SK-N-SH treated with all-trans-retinoic acid at 6 μM for 48 hours (cell line): ENCODE measurements around the gene RTF2.

Experiments used
- ISL1 ChIP-seq: fragments of 250-450 bp; sonication (Bioruptor Pico); IDR thresholded peaks from 2 replicates; pipeline ENCODE4 v2.1.2; 2022; ENCODE audit warnings: mild to moderate bottlenecking, moderate library complexity
- RARB ChIP-seq: fragments of 250-450 bp; sonication (Bioruptor Pico); IDR thresholded peaks from 2 replicates; pipeline ENCODE4 v1.8.0; 2021; ENCODE audit warnings: mild to moderate bottlenecking, moderate library complexity
- TOX ChIP-seq: fragments of 250-450 bp; sonication (Bioruptor Pico); IDR thresholded peaks from 2 replicates; pipeline ENCODE4 v1.8.0; 2021; ENCODE audit warnings: mild to moderate bottlenecking, moderate library complexity, borderline replicate concordance
- ZFP3 ChIP-seq: fragments of 250-450 bp; sonication (Bioruptor Pico); IDR thresholded peaks from 2 replicates; pipeline ENCODE4 v1.5.0; 2020; ENCODE audit warnings: mild to moderate bottlenecking, moderate library complexity
- ZFP30 ChIP-seq: fragments of 450-650 bp; formaldehyde crosslinking; IDR thresholded peaks from 2 replicates; pipeline ENCODE4 v1.5.0; 2022; ENCODE audit warnings: mild to moderate bottlenecking, moderate library complexity

DNA sequence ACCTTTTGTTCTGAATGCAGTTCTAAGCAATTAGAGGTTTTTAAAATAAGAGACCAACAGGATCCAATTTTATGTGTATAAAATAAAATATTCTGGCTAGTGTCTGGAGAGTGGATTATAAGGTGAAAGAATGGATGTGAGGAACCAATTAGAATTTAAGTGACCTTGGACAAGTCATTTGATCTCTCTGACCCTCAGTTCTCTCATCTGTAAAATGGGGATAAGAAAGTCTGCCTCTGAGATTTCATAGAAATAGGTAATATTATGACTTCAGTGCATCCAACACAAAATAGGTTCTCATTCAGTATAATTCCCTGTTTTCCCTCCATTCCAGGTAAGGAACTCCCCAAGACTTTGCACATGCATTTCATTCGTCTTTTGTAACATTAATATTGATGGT lies 37.5 kb upstream of the RTF2 start:
- no peak for TF ChIP-seq TOX (CRISPR knock-in tag)
- TF ChIP-seq ISL1 (CRISPR knock-in tag), result no peak
- no peak for TF ChIP-seq ZFP3 (CRISPR knock-in tag)
- TF ChIP-seq RARB (CRISPR knock-in tag), result no peak
- TF ChIP-seq ZFP30 (CRISPR knock-in tag), result no peak
